Mesenchymal stem cell (in vitro differentiated cells and primary cell): ENCODE measurements around the gene CCDC85C.

ENCODE experiments used
- DNase-seq: peaks from one replicate; pipeline ENCODE4 v3.0.0-alpha.2; 2013
- H2AFZ ChIP-seq: one replicate; pipeline ENCODE4 v1.6.1; 2013; ENCODE audit warnings: low read depth, mild to moderate bottlenecking, control low read depth, inconsistent platforms, low read length, moderate library complexity
- H2AK5ac ChIP-seq: 2 replicates; pipeline ENCODE4 v1.6.1; 2013; ENCODE audit warnings: low read length, moderate library complexity, mild to moderate bottlenecking, inconsistent platforms; ENCODE audit not compliant: severe bottlenecking
- H2BK120ac ChIP-seq: one replicate; pipeline ENCODE4 v1.6.1; 2013; ENCODE audit warnings: low read depth, mild to moderate bottlenecking, inconsistent platforms, low read length, moderate library complexity
- H2BK12ac ChIP-seq, 2 experiments: one replicate each; pipeline ENCODE4 v1.6.1; 2013; ENCODE audit warnings: inconsistent platforms in 2 of 2, low read length in 2 of 2, mild to moderate bottlenecking in 2 of 2, moderate library complexity in 2 of 2, control low read depth in 1 of 2
- H2BK15ac ChIP-seq: one replicate; pipeline ENCODE4 v1.6.1; 2013; ENCODE audit warnings: mild to moderate bottlenecking, low read depth, inconsistent platforms; ENCODE audit not compliant: poor library complexity, severe bottlenecking
- H2BK5ac ChIP-seq: 2 replicates; pipeline ENCODE4 v1.6.1; 2013; ENCODE audit warnings: low read depth, mild to moderate bottlenecking, low read length, control low read depth, inconsistent platforms; ENCODE audit not compliant: poor library complexity, severe bottlenecking
- H3K14ac ChIP-seq, 2 experiments: one replicate each; pipeline ENCODE4 v1.6.1; 2013; ENCODE audit warnings: inconsistent platforms in 2 of 2, low read length in 2 of 2, control low read depth in 1 of 2, mild to moderate bottlenecking in 1 of 2, moderate library complexity in 1 of 2
- H3K18ac ChIP-seq, 2 experiments: one replicate each; pipeline ENCODE4 v1.6.1; 2013; ENCODE audit warnings: inconsistent platforms in 2 of 2, low read length in 2 of 2, control low read depth in 1 of 2, low read depth in 1 of 2, mild to moderate bottlenecking in 1 of 2
- H3K23ac ChIP-seq, 2 experiments: one replicate each; pipeline ENCODE4 v1.6.1; 2013; ENCODE audit warnings: inconsistent platforms in 2 of 2, low read length in 2 of 2, mild to moderate bottlenecking in 2 of 2, moderate library complexity in 2 of 2, control low read depth in 1 of 2
- H3K27ac ChIP-seq: 2 replicates; pipeline ENCODE4 v1.5.1; 2013; ENCODE audit warnings: mild to moderate bottlenecking, moderate library complexity, low read length, control low read depth, inconsistent platforms; ENCODE audit not compliant: poor library complexity, severe bottlenecking
- H3K27me3 ChIP-seq, 2 experiments: 2 replicates each; pipeline versions ENCODE4 v1.6.1 to v1.7.0; 2013; ENCODE audit warnings: low read length in 2 of 2, mild to moderate bottlenecking in 2 of 2, moderate library complexity in 2 of 2, control low read depth in 1 of 2, inconsistent platforms in 1 of 2; ENCODE audit not compliant: control insufficient read depth in 1 of 2, insufficient read depth in 1 of 2
- H3K36me3 ChIP-seq, 2 experiments: 2 replicates each; pipeline versions ENCODE4 v1.6.1 to v1.7.0; 2013; ENCODE audit warnings: low read length in 2 of 2, control low read depth in 1 of 2, inconsistent platforms in 1 of 2, low read depth in 1 of 2, mild to moderate bottlenecking in 1 of 2; ENCODE audit not compliant: insufficient read depth in 2 of 2, control insufficient read depth in 1 of 2
- H3K4ac ChIP-seq, 2 experiments: one replicate each; pipeline ENCODE4 v1.6.1; 2013; ENCODE audit warnings: inconsistent platforms in 2 of 2, low read length in 2 of 2, mild to moderate bottlenecking in 2 of 2, moderate library complexity in 2 of 2, control low read depth in 1 of 2, low read depth in 1 of 2
- H3K4me1 ChIP-seq: 2 replicates; pipeline ENCODE4 v1.6.1; 2013; ENCODE audit warnings: low read depth, low read length, control low read depth; ENCODE audit not compliant: control insufficient read depth, insufficient read depth
- H3K4me2 ChIP-seq: 2 replicates; pipeline ENCODE4 v1.6.1; 2013; ENCODE audit warnings: low read length, mild to moderate bottlenecking, inconsistent platforms; ENCODE audit not compliant: poor library complexity, severe bottlenecking
- H3K4me3 ChIP-seq, 2 experiments: 2 replicates each; pipeline versions ENCODE4 v1.5.1 to v1.7.0; 2013; ENCODE audit warnings: low read length in 2 of 2, mild to moderate bottlenecking in 2 of 2, control low read depth in 1 of 2, low read depth in 1 of 2; ENCODE audit not compliant: insufficient read depth in 1 of 2
- H3K79me1 ChIP-seq: replicated peaks from 2 replicates; pipeline ENCODE4 v1.6.1; 2013; ENCODE audit warnings: mild to moderate bottlenecking, control low read depth, low read length, inconsistent platforms; ENCODE audit not compliant: poor library complexity, severe bottlenecking
- H3K9ac ChIP-seq: 2 replicates; pipeline ENCODE4 v1.7.0; 2013; ENCODE audit warnings: mild to moderate bottlenecking, low read length, moderate library complexity
- H3K9me3 ChIP-seq: 2 replicates; pipeline ENCODE4 v1.7.0; 2013; ENCODE audit warnings: mild to moderate bottlenecking, low read length; ENCODE audit not compliant: control insufficient read depth
- H4K8ac ChIP-seq: one replicate; pipeline ENCODE4 v1.6.1; 2013; ENCODE audit warnings: inconsistent platforms, mild to moderate bottlenecking, low read length, moderate library complexity
- H4K91ac ChIP-seq: one replicate; pipeline ENCODE4 v1.6.1; 2013; ENCODE audit warnings: mild to moderate bottlenecking, low read length, inconsistent platforms
- WGBS: methylation state at CpG from one replicate; pipeline ENCODE4 v1.1.7; 2013; ENCODE audit warnings: mixed read lengths; 5-methylcytosine and 5-hydroxymethylcytosine counted together

CCDC85C gene

DNA sequence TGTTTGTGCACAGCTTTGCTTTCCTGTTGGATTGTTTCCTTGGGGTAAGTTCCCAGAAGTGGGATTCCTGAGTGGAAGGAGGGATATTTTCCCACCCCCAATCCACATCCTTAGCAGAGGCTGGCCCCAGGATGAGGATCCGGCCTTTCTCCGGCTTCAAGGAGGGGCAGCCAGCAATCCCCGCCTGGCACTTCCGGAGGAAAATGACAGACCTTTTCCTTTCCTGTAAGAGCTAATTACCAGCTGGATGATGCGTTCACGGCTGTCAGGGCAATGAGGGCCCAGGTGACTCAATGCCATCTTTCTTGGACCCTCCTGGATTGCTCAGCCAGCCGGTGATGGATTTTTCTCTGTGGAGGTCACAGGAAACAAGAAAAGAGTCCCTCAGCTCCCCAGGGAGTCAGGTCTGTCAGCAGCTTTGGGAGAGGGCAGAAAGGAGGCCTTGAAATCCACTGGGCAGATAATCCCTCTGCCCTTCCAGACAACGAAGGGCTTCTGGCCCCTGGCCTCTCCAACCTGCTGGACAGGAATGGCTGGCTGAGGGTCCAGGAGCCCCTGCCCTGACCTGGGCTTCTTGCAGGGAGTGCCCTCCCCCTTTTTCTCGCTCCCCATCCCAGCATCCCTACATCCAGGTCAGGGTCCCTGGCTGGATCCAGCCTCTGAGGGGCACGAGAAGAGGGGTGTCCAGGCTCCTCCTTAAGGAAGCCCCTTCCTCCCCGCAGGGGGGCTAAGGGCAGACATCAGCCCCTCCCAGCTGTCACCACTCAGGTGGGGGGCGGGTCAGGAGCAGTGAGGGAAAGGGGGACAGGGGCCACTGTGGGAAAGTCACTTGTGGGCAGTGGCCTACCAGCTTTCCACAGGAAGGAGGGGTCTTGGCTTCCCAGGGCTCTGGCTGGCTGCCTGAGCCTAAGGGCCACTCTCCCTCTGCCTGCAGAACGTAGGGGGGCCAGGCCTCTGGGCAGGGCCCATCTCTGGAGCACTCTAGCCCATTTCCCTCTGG lies 16.1 kb upstream of the CCDC85C start:
- Histone ChIP-seq H3K79me1 (no peaks in the 10 kb centered on the region), H2AK5ac (peak overlapping the region; percentile 54), H3K14ac (no peak overlapping the region), H3K27me3 (peaks cover 0 to 58% of the 10 kb centered on the region in 2 experiments), H2BK15ac (peak overlapping the region; percentile 7), H3K23ac (no peak overlapping the region), H2BK12ac (peak overlapping the region in 1 of 2 experiments; percentile 59), H2AFZ (peak overlapping the region; percentile 18), H3K4me2 (no peak overlapping the region), H3K18ac (peak overlapping the region in 1 of 2 experiments; percentile 41), H3K9me3 (no peaks in the 10 kb centered on the region), H3K4ac (peak overlapping the region in 1 of 2 experiments; percentile 7), H3K27ac (no peak overlapping the region), H3K36me3 (no peaks in the 10 kb centered on the region), H3K9ac (no peak overlapping the region), H3K4me3 (no peak overlapping the region), H4K8ac (peak overlapping the region; percentile 70), H2BK120ac (peak overlapping the region; percentile 27), H4K91ac (peak overlapping the region; percentile 28), H3K4me1 (peaks cover 20% of the 10 kb centered on the region), H2BK5ac (no peak overlapping the region)
- DNase-seq: peak; percentile 56
- 33% methylated on average over 12 of the region's 13 CpGs for WGBS

DNA sequence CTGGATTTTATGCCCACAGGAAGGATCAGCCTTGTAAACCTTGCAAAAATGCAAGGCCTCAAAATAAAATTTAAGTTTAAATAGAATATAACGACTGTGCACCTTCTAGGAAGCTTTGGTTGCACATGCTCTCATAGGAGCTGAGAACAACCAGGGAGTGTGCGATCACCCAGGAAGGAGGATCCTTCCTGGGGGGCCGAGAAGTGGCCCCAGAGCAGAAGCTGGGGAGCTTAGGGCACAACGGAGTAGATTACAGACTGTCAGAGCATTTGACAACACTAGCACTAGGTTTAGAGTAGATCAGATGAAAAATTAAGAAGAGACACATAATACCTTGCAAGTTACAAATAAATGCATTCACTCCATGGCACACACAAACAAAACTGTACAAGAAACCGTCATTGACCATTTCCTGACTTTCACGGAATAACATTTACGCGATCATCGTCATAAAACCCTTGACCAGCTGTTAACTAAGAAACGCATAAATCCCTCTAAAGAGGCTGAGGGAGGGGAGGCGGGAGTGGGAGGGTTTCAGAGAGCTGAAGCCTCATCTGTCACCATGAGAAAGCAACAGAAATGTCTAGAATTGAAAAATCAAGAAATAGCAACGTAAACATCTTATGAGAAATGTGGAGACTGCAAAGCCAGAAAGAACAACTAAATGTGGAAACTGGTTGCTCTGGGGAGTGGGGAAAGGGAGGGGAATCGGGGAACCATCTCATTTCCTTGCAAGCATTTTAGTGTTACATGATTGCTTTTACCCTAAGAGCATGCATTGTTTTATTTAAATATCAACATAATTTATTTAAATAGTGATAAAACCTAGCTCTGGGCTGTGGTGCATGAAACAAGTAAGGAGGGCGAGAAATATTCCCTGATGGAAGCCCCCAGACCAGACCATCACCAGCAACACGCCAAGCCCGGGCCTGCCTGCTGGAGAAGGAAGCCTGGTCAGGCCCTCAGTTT lies 13.1 kb upstream of the CCDC85C start:
- H3K27ac ChIP-seq: no peak overlapping the region
- no peak overlapping the region for H4K8ac ChIP-seq
- no peak overlapping the region for H3K23ac ChIP-seq
- H3K27me3 ChIP-seq: peaks cover 5 to 64% of the 10 kb centered on the region in 2 experiments
- peak overlapping the region; percentile 46 for H2BK15ac ChIP-seq
- no peak overlapping the region for H3K14ac ChIP-seq
- whole genome bisulfite sequencing: 72% methylated on average over 12 of the region's 16 CpGs
- H3K4me2 ChIP-seq: no peak overlapping the region
- H4K91ac ChIP-seq: no peak overlapping the region
- H2BK120ac ChIP-seq: no peak overlapping the region
- H3K4me1 ChIP-seq: peaks cover 18% of the 10 kb centered on the region
- H2BK12ac ChIP-seq: no peak overlapping the region
- H3K9ac ChIP-seq: no peak overlapping the region
- no peaks in the 10 kb centered on the region for H3K36me3 ChIP-seq
- no peaks in the 10 kb centered on the region for H3K9me3 ChIP-seq
- no peak overlapping the region for H3K4ac ChIP-seq
- no peak overlapping the region for H2BK5ac ChIP-seq
- no peaks in the 10 kb centered on the region for H3K79me1 ChIP-seq
- H3K18ac ChIP-seq: no peak overlapping the region
- H2AK5ac ChIP-seq: no peak overlapping the region
- DNase-seq: peak; percentile 27
- no peak overlapping the region for H3K4me3 ChIP-seq
- no peak overlapping the region for H2AFZ ChIP-seq

DNA sequence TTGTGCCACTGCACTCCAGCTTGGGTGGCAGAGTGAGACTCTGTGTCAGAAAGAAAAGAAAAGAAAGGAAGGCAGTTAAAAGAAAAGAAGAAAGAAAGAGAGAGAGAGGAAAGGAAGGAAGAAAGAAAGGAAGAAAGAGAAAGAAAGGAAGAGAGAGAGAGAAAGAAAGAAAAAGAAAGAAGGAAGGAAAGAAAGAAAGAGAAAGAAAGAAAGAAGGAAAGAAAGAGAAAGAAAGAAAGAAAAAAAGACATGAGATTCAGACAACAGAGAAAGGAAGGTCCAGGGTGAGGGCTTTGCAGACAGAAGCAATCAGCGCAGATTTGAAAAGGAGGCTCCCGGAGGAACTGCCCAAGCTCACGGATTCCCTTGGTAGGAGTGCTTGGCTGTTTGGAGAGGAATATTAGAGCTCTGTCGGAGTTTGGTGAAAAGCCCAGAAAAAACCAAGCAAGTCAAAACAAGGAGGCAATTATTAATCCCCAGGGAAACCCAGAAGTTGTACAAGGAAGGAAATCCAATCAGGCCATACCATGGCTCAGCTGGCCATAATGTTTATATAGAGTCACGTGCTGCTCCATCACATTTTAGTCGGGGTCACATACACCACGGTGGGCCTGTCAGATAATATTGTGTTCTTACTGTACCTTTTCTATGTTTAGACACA lies 11.6 kb upstream of the CCDC85C start:
- WGBS: 72% methylated on average over 6 of the region's 7 CpGs
- H3K27me3 ChIP-seq: peaks cover 5 to 59% of the 10 kb centered on the region in 2 experiments

More for the DNA sequence above, 11.6 kb upstream of the CCDC85C start:
- no peak for DNase-seq
- H2BK5ac ChIP-seq: no peak overlapping the region
- no peak overlapping the region for H3K4ac ChIP-seq
- H3K4me1 ChIP-seq: peaks cover 17% of the 10 kb centered on the region
- no peak overlapping the region for H3K23ac ChIP-seq
- no peak overlapping the region for H4K8ac ChIP-seq
- H2BK12ac ChIP-seq: no peak overlapping the region
- H2AK5ac ChIP-seq: no peak overlapping the region
- H3K36me3 ChIP-seq: no peaks in the 10 kb centered on the region
- no peaks in the 10 kb centered on the region for H3K9me3 ChIP-seq
- H3K9ac ChIP-seq: no peak overlapping the region
- no peak overlapping the region for H3K14ac ChIP-seq
- H2BK120ac ChIP-seq: no peak overlapping the region
- no peak overlapping the region for H2AFZ ChIP-seq
- no peak overlapping the region for H2BK15ac ChIP-seq
- H3K4me2 ChIP-seq: no peak overlapping the region
- no peak overlapping the region for H3K27ac ChIP-seq
- H3K4me3 ChIP-seq: no peak overlapping the region
- no peaks in the 10 kb centered on the region for H3K79me1 ChIP-seq
- H3K18ac ChIP-seq: no peak overlapping the region
- no peak overlapping the region for H4K91ac ChIP-seq
